Osteocyte (in vitro differentiated cells): ENCODE measurements around the gene THBS2. TPM values are rescaled to one million over a fixed set of nuclear protein-coding genes. Genes with fewer than 3 reads are reported as not detected.

Source experiments
- DNase-seq: peaks from one replicate; pipeline ENCODE4 v3.0.0; 2021; ENCODE audit warnings: mixed read lengths; ENCODE audit not compliant: unreplicated experiment; ENCODE audit errors: extremely low spot score
- H3K27ac Mint-ChIP-seq: one replicate; pipeline ENCODE4 v1.8.0; 2021; ENCODE audit warnings: mild to moderate bottlenecking, mixed read lengths; ENCODE audit not compliant: unreplicated experiment
- H3K27me3 Mint-ChIP-seq: one replicate; pipeline ENCODE4 v1.8.0; 2021; ENCODE audit warnings: mixed read lengths; ENCODE audit not compliant: unreplicated experiment
- H3K36me3 Mint-ChIP-seq: one replicate; pipeline ENCODE4 v1.8.0; 2021; ENCODE audit warnings: mixed read lengths; ENCODE audit not compliant: unreplicated experiment
- H3K4me1 Mint-ChIP-seq: one replicate; pipeline ENCODE4 v1.8.0; 2021; ENCODE audit warnings: mixed read lengths; ENCODE audit not compliant: unreplicated experiment
- H3K4me3 Mint-ChIP-seq: one replicate; pipeline ENCODE4 v1.8.0; 2021; ENCODE audit warnings: mild to moderate bottlenecking, moderate library complexity, mixed read lengths; ENCODE audit not compliant: unreplicated experiment
- H3K9me3 Mint-ChIP-seq: one replicate; pipeline ENCODE4 v1.8.0; 2021; ENCODE audit warnings: mixed read lengths; ENCODE audit not compliant: unreplicated experiment
- CTCF ChIP-seq: fragments of 200-600 bp; sonication (generic); IDR thresholded peaks from 2 replicates; pipeline ENCODE4 v1.5.0; 2021; ENCODE audit warnings: antibody characterized with exemption, mild to moderate bottlenecking, moderate library complexity
- total RNA-seq: library from RNA; stranded (reverse); gene quantifications from 2 replicates; pipeline ENCODE4 v1.2.1, GENCODE V29; 2021

The THBS2 gene
- total RNA-seq, 1 donor from 2014 or later: 650 TPM

GRCh38 chr6:169291148-169291547, 37.5 kb upstream of the THBS2 start:
- Mint-ChIP-seq H3K27ac (no peak overlapping the region), H3K36me3 (no peaks in the 10 kb centered on the region), H3K4me3 (no peak overlapping the region), H3K4me1 (peaks cover 12% of the 10 kb centered on the region), H3K9me3 (peaks cover 3% of the 10 kb centered on the region), H3K27me3 (no peaks in the 10 kb centered on the region)
- TF ChIP-seq CTCF: no peak
- no peak for DNase-seq

GRCh38 chr6:169289619-169290339, 36.1 kb upstream of the THBS2 start:
- H3K9me3 Mint-ChIP-seq: peaks cover under 1% of the 10 kb centered on the region

GRCh38 chr6:169289257-169289618, 35.6 kb upstream of the THBS2 start:
- Mint-ChIP-seq H3K9me3 (no peaks in the 10 kb centered on the region), H3K36me3 (no peaks in the 10 kb centered on the region), H3K4me1 (peaks cover 12% of the 10 kb centered on the region), H3K27me3 (no peaks in the 10 kb centered on the region), H3K4me3 (no peak overlapping the region), H3K27ac (no peak overlapping the region)
- no peak for TF ChIP-seq CTCF
- DNase-seq: no peak

More at GRCh38 chr6:169289619-169290339, 36.1 kb upstream of the THBS2 start:
- H3K4me3 Mint-ChIP-seq: no peak overlapping the region
- TF ChIP-seq CTCF: no peak
- H3K36me3 Mint-ChIP-seq: no peaks in the 10 kb centered on the region
- no peaks in the 10 kb centered on the region for H3K27me3 Mint-ChIP-seq
- no peak for DNase-seq
- no peak overlapping the region for H3K27ac Mint-ChIP-seq
- H3K4me1 Mint-ChIP-seq: peaks cover 12% of the 10 kb centered on the region

- TF ChIP-seq CTCF: no peak
- H3K9me3 Mint-ChIP-seq: no peaks in the 10 kb centered on the region
These were observed 34.9 kb upstream of the THBS2 start for GRCh38 chr6:169288591-169288990.

GRCh38 chr6:169287675-169288074, 34.0 kb upstream of the THBS2 start:
- Mint-ChIP-seq H3K27ac (no peak overlapping the region), H3K9me3 (no peaks in the 10 kb centered on the region), H3K27me3 (no peaks in the 10 kb centered on the region), H3K36me3 (no peaks in the 10 kb centered on the region), H3K4me3 (no peak overlapping the region), H3K4me1 (peaks cover 7% of the 10 kb centered on the region)
- TF ChIP-seq CTCF: no peak
- DNase-seq: no peak

More at GRCh38 chr6:169288591-169288990, 34.9 kb upstream of the THBS2 start:
- H3K27me3 Mint-ChIP-seq: no peaks in the 10 kb centered on the region
- no peaks in the 10 kb centered on the region for H3K36me3 Mint-ChIP-seq
- H3K4me3 Mint-ChIP-seq: no peak overlapping the region
- peaks cover 12% of the 10 kb centered on the region for H3K4me1 Mint-ChIP-seq
- H3K27ac Mint-ChIP-seq: no peak overlapping the region
- no peak for DNase-seq
